ENCODE results near the gene IGLON5. TPM values are rescaled to one million over a fixed set of nuclear protein-coding genes. Genes with fewer than 3 reads are reported as not detected.

Gene IGLON5
- 0.24 TPM for polyA plus RNA-seq (2013)

GRCh38 chr19:51311351-51312257, at the start of gene IGLON5:
TSS of gene IGLON5 (plus strand) at chr19:51311644. CDS start at chr19:51311848, 204 bp downstream.
- Histone ChIP-seq H3K9me3 (ENCODE audit: control extremely low read depth in 1 of 5, control insufficient read depth in 4 of 5, insufficient read depth in 2 of 5, low read depth in 1 of 5, low read length in 4 of 5) (peaks cover 1 to 23% (median 11%) of the 10 kb centered on the region in 5 experiments), H3K27ac (ENCODE audit: insufficient read depth in 1 of 2, low read depth in 1 of 2, low read length in 2 of 2, poor library complexity in 1 of 2, severe bottlenecking in 2 of 2) (no peak within 1 kb of the TSS), H3K27me3 (replicated peaks in 2 of 5; ENCODE audit: control insufficient read depth in 4 of 5, insufficient read depth in 5 of 5, low read length in 4 of 5) (peaks cover 2 to 32% (median 11%) of the 10 kb centered on the region in 5 experiments), H3K36me3 (ENCODE audit: control insufficient read depth in 4 of 4, insufficient read depth in 4 of 4, low read length in 3 of 4) (no peaks in the 10 kb centered on the region), H3K4me1 (ENCODE audit: control extremely low read depth in 1 of 4, control insufficient read depth in 4 of 4, insufficient read depth in 4 of 4, low read length in 3 of 4) (peaks cover 0 to 11% (median 10%) of the 10 kb centered on the region in 4 experiments), H3K4me3 (ENCODE audit: control insufficient read depth in 1 of 7, extremely low read depth in 1 of 7, insufficient read depth in 4 of 7, low read depth in 2 of 7, low read length in 6 of 7) (no peak within 1 kb of the TSS)
- DNase-seq, result no peak
- POLR2A ChIA-PET, result no interaction called here
- 29% methylated on average over 23 of the region's 76 CpGs for WGBS (ENCODE audit: insufficient coverage)
- CTCF ChIA-PET, result interaction anchor here (2.3 kb wide), 1 partner anchor 13 kb away, joined by 6 read pairs; no protein-coding TSS in a partner anchor

GRCh38 chr19:51263808-51264207, 47.6 kb upstream of the IGLON5 start:
- H3K27me3 ChIP-seq (replicated peaks in 2 of 5; ENCODE audit: control insufficient read depth in 4 of 5, insufficient read depth in 5 of 5, low read length in 4 of 5), result no peaks in the 10 kb centered on the region
- no peaks in the 10 kb centered on the region for H3K36me3 ChIP-seq (ENCODE audit: control insufficient read depth in 4 of 4, insufficient read depth in 4 of 4, low read length in 3 of 4)
- H3K4me3 ChIP-seq (ENCODE audit: control insufficient read depth in 1 of 7, extremely low read depth in 1 of 7, insufficient read depth in 4 of 7, low read depth in 2 of 7, low read length in 6 of 7), result no peak overlapping the region
- no peaks in the 10 kb centered on the region for H3K9me3 ChIP-seq (ENCODE audit: control extremely low read depth in 1 of 5, control insufficient read depth in 4 of 5, insufficient read depth in 2 of 5, low read depth in 1 of 5, low read length in 4 of 5)
- WGBS (ENCODE audit: insufficient coverage), result no CpG with 5 or more reads among the region's 4 CpGs
- ChIA-PET POLR2A (no interaction called here), CTCF (interaction anchor here (0.8 to 12.1 kb wide), 3 partner anchors 11 to 105 kb away, joined by 3 to 212 read pairs (median 3); no protein-coding TSS in a partner anchor)
- H3K4me1 ChIP-seq (ENCODE audit: control extremely low read depth in 1 of 4, control insufficient read depth in 4 of 4, insufficient read depth in 4 of 4, low read length in 3 of 4), result peaks cover 5 to 6% (median 6%) of the 10 kb centered on the region in 4 experiments
- H3K27ac ChIP-seq (ENCODE audit: insufficient read depth in 1 of 2, low read depth in 1 of 2, low read length in 2 of 2, poor library complexity in 1 of 2, severe bottlenecking in 2 of 2), result no peak overlapping the region
- DNase-seq, result no peak

GRCh38 chr19:51271067-51271466, 40.4 kb upstream of the IGLON5 start:
- ChIA-PET CTCF (no interaction called here), POLR2A (no interaction called here)
- WGBS (ENCODE audit: insufficient coverage), result 76% methylated on average over 26 of the region's 26 CpGs
- H3K27me3 ChIP-seq (replicated peaks in 2 of 5; ENCODE audit: control insufficient read depth in 4 of 5, insufficient read depth in 5 of 5, low read length in 4 of 5), result no peaks in the 10 kb centered on the region
- no peaks in the 10 kb centered on the region for H3K9me3 ChIP-seq (ENCODE audit: control extremely low read depth in 1 of 5, control insufficient read depth in 4 of 5, insufficient read depth in 2 of 5, low read depth in 1 of 5, low read length in 4 of 5)
- H3K4me1 ChIP-seq (ENCODE audit: control extremely low read depth in 1 of 4, control insufficient read depth in 4 of 4, insufficient read depth in 4 of 4, low read length in 3 of 4), result peaks cover 0 to 18% (median 10%) of the 10 kb centered on the region in 4 experiments
- no peaks in the 10 kb centered on the region for H3K36me3 ChIP-seq (ENCODE audit: control insufficient read depth in 4 of 4, insufficient read depth in 4 of 4, low read length in 3 of 4)
- H3K27ac ChIP-seq (ENCODE audit: insufficient read depth in 1 of 2, low read depth in 1 of 2, low read length in 2 of 2, poor library complexity in 1 of 2, severe bottlenecking in 2 of 2), result no peak overlapping the region
- peak; percentile 29 to 33 (median 31) for DNase-seq
- H3K4me3 ChIP-seq (ENCODE audit: control insufficient read depth in 1 of 7, extremely low read depth in 1 of 7, insufficient read depth in 4 of 7, low read depth in 2 of 7, low read length in 6 of 7), result no peak overlapping the region

GRCh38 chr19:51272183-51272810, 39.1 kb upstream of the IGLON5 start:
- 40% methylated on average over 6 of the region's 6 CpGs for WGBS (ENCODE audit: insufficient coverage)
- ChIA-PET CTCF (interaction anchor here (0.6 kb wide), 1 partner anchor 367 kb away, joined by 3 read pairs; no protein-coding TSS in a partner anchor), POLR2A (no interaction called here)
- Histone ChIP-seq H3K4me1 (ENCODE audit: control extremely low read depth in 1 of 4, control insufficient read depth in 4 of 4, insufficient read depth in 4 of 4, low read length in 3 of 4) (peaks cover 0 to 18% (median 10%) of the 10 kb centered on the region in 4 experiments), H3K27me3 (replicated peaks in 2 of 5; ENCODE audit: control insufficient read depth in 4 of 5, insufficient read depth in 5 of 5, low read length in 4 of 5) (no peaks in the 10 kb centered on the region), H3K4me3 (ENCODE audit: control insufficient read depth in 1 of 7, extremely low read depth in 1 of 7, insufficient read depth in 4 of 7, low read depth in 2 of 7, low read length in 6 of 7) (no peak overlapping the region), H3K36me3 (ENCODE audit: control insufficient read depth in 4 of 4, insufficient read depth in 4 of 4, low read length in 3 of 4) (no peaks in the 10 kb centered on the region), H3K9me3 (ENCODE audit: control extremely low read depth in 1 of 5, control insufficient read depth in 4 of 5, insufficient read depth in 2 of 5, low read depth in 1 of 5, low read length in 4 of 5) (no peaks in the 10 kb centered on the region), H3K27ac (ENCODE audit: insufficient read depth in 1 of 2, low read depth in 1 of 2, low read length in 2 of 2, poor library complexity in 1 of 2, severe bottlenecking in 2 of 2) (no peak overlapping the region)
- DNase-seq, result peak; percentile 36 to 73 (median 66)

- Histone ChIP-seq H3K27ac (ENCODE audit: insufficient read depth in 1 of 2, low read depth in 1 of 2, low read length in 2 of 2, poor library complexity in 1 of 2, severe bottlenecking in 2 of 2) (no peak overlapping the region), H3K4me1 (ENCODE audit: control extremely low read depth in 1 of 4, control insufficient read depth in 4 of 4, insufficient read depth in 4 of 4, low read length in 3 of 4) (peaks cover 0 to 18% (median 10%) of the 10 kb centered on the region in 4 experiments), H3K4me3 (ENCODE audit: control insufficient read depth in 1 of 7, extremely low read depth in 1 of 7, insufficient read depth in 4 of 7, low read depth in 2 of 7, low read length in 6 of 7) (no peak overlapping the region), H3K27me3 (replicated peaks in 2 of 5; ENCODE audit: control insufficient read depth in 4 of 5, insufficient read depth in 5 of 5, low read length in 4 of 5) (peaks cover 0 to 2% (median 0%) of the 10 kb centered on the region in 5 experiments), H3K9me3 (ENCODE audit: control extremely low read depth in 1 of 5, control insufficient read depth in 4 of 5, insufficient read depth in 2 of 5, low read depth in 1 of 5, low read length in 4 of 5) (no peaks in the 10 kb centered on the region), H3K36me3 (ENCODE audit: control insufficient read depth in 4 of 4, insufficient read depth in 4 of 4, low read length in 3 of 4) (no peaks in the 10 kb centered on the region)
- POLR2A ChIA-PET, result no interaction called here
- DNase-seq, result no peak
- WGBS (ENCODE audit: insufficient coverage), result 96% methylated on average over 7 of the region's 8 CpGs
- CTCF ChIA-PET, result interaction anchor here (1.4 kb wide), 1 partner anchor 10 kb away, joined by 3 read pairs; no protein-coding TSS in a partner anchor
Measured at GRCh38 chr19:51274049-51274770, 37.2 kb upstream of the IGLON5 start.

GRCh38 chr19:51277112-51277511, 34.3 kb upstream of the IGLON5 start:
- ChIA-PET CTCF (interaction anchor here (0.9 to 1.0 kb wide), 2 partner anchors 17 to 19 kb away, joined by 5 read pairs; no protein-coding TSS in a partner anchor), POLR2A (no interaction called here)
- peaks cover 0 to 4% (median 2%) of the 10 kb centered on the region in 5 experiments for H3K27me3 ChIP-seq (replicated peaks in 2 of 5; ENCODE audit: control insufficient read depth in 4 of 5, insufficient read depth in 5 of 5, low read length in 4 of 5)
- H3K27ac ChIP-seq (ENCODE audit: insufficient read depth in 1 of 2, low read depth in 1 of 2, low read length in 2 of 2, poor library complexity in 1 of 2, severe bottlenecking in 2 of 2), result no peak overlapping the region
- no CpG with 5 or more reads among the region's 3 CpGs for WGBS (ENCODE audit: insufficient coverage)
- H3K9me3 ChIP-seq (ENCODE audit: control extremely low read depth in 1 of 5, control insufficient read depth in 4 of 5, insufficient read depth in 2 of 5, low read depth in 1 of 5, low read length in 4 of 5), result peaks cover 0 to 8% (median 0%) of the 10 kb centered on the region in 5 experiments
- H3K36me3 ChIP-seq (ENCODE audit: control insufficient read depth in 4 of 4, insufficient read depth in 4 of 4, low read length in 3 of 4), result no peaks in the 10 kb centered on the region
- peaks cover 0 to 9% (median 8%) of the 10 kb centered on the region in 4 experiments for H3K4me1 ChIP-seq (ENCODE audit: control extremely low read depth in 1 of 4, control insufficient read depth in 4 of 4, insufficient read depth in 4 of 4, low read length in 3 of 4)
- no peak overlapping the region for H3K4me3 ChIP-seq (ENCODE audit: control insufficient read depth in 1 of 7, extremely low read depth in 1 of 7, insufficient read depth in 4 of 7, low read depth in 2 of 7, low read length in 6 of 7)
- DNase-seq, result no peak
